ENCODE data around the gene LARGE1. TPM values are rescaled to one million over a fixed set of nuclear protein-coding genes. Genes with fewer than 3 reads are reported as not detected.

LARGE1 gene
- total and polyA plus RNA-seq, 2 of the 13 experiments (the other 11 are each of a cell fraction or from before 2014, with no cell fraction given) = 8.4 to 11.0 TPM

GRCh38 chr22:33272180-33272579 lies 648.1 kb downstream of the LARGE1 start (continued):
- TF ChIP-seq ZNF644 (CRISPR knock-in tag; IDR thresholded peaks at IDR 0.05; ENCODE audit: low read depth) (no peak), ZNF775 (CRISPR knock-in tag; IDR thresholded peaks at IDR 0.05; ENCODE audit: borderline replicate concordance) (no peak), ZNF710 (CRISPR knock-in tag; IDR thresholded peaks at IDR 0.05; ENCODE audit: borderline replicate concordance) (no peak; the same call in 1 of the 2 replicates), FOXP4 (CRISPR knock-in tag; IDR thresholded peaks at IDR 0.05) (peak; percentile 95), FOSL2 (CRISPR knock-in tag; IDR thresholded peaks at IDR 0.05) (peak; percentile 57), SP5 (CRISPR knock-in tag; IDR thresholded peaks at IDR 0.05; ENCODE audit: borderline replicate concordance, low read depth) (peak; percentile 62; the same call in 1 of the 2 replicates), HOXA5 (CRISPR knock-in tag; IDR thresholded peaks at IDR 0.05) (no peak), PATZ1 (CRISPR knock-in tag; IDR thresholded peaks at IDR 0.05) (peak; percentile 42; the same call in 1 of the 2 replicates), E2F2 (CRISPR knock-in tag; IDR thresholded peaks at IDR 0.05; ENCODE audit: borderline replicate concordance) (no peak), ZBTB49 (CRISPR knock-in tag; IDR thresholded peaks at IDR 0.05; ENCODE audit: borderline replicate concordance) (no peak), HCFC1 (IDR thresholded peaks at IDR 0.05; ENCODE audit: low read depth, low read length) (no peak), ZNF331 (CRISPR knock-in tag; IDR thresholded peaks at IDR 0.05) (peak; percentile 62; the same call in 1 of the 2 replicates), ZNF605 (CRISPR knock-in tag; IDR thresholded peaks at IDR 0.05) (no peak), NR3C1 (CRISPR knock-in tag; IDR thresholded peaks at IDR 0.05) (no peak), ZNF256 (CRISPR knock-in tag; conservative IDR thresholded peaks at IDR 0.05) (no peak), ZNF704 (CRISPR knock-in tag; IDR thresholded peaks at IDR 0.05; ENCODE audit: borderline replicate concordance) (no peak), PRPF4 (IDR thresholded peaks at IDR 0.05; ENCODE audit: low read depth, low read length, poor library complexity, severe bottlenecking) (no peak), FOXO1 (CRISPR knock-in tag; IDR thresholded peaks at IDR 0.05) (peak; percentile 81), ZNF891 (CRISPR knock-in tag; IDR thresholded peaks at IDR 0.05) (no peak), FOXA3 (CRISPR knock-in tag; IDR thresholded peaks at IDR 0.05) (peak; percentile 97)
